Fibroblast of skin of right quadriceps (primary cell): ENCODE data around the gene CAPS.
"Not testable (repeated sequence)": the region's sequence is repeated elsewhere in the genome, so short reads cannot be mapped to it uniquely, and the experiment has no call there.

Experiments used
- DNase-seq: peaks from one replicate; pipeline ENCODE4 v3.0.0-alpha.2; 2013

The CAPS gene

DNA sequence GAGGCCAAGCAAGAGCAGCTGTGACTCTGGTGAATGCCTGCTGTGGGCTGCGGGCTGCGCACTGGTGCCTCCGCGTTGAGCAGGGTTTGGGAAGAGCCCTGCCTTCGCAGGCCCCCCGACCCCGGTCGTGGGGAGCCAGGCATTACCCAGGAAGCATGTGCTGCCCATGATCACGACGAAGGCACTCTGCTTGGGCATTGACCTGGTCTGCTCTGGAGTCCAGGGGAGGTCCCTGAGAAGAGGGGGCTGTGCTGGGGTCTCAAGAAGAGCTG, 44.7 kb downstream of the CAPS start:
- DNase-seq = no peak

GRCh38 chr19:5959260-5960004, 45.4 kb downstream of the CAPS start:
- DNase-seq = no peak

DNA sequence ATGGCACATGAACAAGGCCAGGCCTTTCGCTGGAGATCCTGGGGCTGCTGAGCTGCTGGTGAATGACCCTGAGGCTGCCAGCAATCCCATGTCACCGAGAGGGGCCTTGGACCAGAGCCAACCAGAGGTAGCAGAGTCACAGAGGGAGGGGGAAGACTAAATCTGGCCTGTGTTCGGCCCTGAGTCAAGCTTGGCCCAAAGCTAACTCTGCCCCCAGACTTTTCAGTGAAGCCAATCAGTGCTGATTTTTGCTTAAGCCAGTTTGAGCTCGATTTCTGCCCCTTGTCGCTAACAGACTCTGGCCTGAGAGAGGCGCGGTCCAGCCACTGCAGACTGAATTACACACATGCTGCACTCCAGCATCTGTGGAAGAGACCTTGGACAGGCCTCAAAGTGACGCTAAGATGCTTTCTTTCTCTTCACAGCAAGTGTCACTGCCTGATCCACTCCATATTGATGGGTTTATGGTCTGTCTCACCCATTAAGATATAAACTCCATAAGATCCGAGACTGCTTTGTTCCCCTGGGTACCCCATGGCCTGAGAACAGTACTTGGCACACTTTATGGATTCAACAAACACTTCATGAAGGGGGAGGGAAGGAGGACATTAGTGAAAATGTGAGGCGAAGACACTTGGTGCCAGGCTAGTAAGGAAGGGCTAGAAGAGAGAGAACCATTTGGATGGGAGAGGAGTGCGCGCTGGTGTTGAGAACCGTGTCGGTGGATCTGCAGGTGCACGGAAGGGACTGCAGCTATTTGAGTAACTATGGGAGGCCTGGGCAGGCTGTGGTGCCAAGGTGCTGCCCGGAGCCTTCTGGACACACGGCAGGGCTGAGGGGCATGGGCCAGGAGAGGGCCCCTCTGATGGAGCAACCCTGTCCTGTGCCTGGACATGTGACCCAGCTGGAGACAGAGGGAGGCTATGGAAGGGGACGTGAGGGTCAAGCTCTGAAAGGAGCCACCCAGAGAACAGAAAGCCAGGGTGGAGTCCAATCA, 46.2 kb downstream of the CAPS start:
- no peak for DNase-seq

DNA sequence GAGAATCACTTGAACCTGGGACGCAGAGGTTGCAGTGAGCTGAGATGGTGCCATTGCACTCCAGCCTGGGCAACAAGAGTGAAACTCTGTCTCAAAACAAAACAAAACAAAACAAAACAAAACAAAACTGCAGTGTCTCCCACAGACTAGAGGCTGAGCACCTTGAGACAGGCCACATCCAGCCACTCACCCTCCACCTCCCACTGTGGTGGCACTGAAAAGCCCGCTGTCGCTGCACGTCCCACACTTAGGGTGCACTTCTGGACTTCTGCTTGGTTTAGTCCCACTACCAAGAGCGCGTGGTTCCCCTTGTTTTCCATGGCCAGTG, 47.6 kb downstream of the CAPS start:
- not testable (repeated sequence) for DNase-seq

DNA sequence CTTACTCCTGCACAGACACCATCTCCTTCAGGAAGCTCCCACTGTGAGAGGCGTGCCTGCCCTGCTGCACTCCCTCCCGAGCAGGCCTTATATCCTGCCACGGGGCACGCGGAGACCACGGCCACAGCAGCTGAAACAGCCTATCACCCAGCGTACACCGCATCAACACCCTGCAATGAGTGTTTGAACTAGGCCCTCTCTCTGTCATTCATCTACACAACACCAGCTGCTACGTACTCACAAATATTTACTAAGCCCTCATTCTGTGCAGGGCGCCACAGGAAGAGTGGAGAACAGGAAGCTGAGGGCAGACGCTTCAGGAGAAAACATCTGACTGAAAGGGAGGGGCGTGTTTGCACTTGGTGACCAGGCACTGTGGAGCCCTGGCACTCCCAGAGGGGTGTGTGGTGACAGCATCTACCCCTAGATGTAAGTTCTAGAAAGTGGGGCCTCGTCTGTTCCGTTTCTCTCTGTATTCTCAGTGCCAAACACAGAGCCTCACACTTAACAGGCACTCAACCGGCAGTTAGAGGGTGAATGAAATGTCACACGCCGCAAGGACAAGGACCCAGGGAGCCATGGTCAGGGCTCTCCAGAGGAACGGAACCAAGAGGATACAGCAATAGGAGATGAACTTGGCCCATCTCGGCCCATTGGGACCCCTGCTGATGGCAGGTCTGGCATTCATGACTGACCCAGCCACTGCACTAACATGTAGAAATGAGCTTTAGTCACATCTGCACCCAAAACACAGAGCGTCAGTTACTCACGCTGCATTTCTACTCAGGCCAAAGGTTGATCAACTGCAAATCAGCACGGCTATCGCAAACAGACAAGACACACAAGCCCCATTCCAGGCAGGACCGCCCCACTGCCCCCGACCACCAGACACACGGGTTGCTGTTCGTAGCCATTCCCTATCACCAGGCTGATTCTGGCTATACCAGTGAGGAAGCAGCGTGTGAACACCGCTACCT, 48.2 kb downstream of the CAPS start:
- DNase-seq = peak; percentile 52

DNA sequence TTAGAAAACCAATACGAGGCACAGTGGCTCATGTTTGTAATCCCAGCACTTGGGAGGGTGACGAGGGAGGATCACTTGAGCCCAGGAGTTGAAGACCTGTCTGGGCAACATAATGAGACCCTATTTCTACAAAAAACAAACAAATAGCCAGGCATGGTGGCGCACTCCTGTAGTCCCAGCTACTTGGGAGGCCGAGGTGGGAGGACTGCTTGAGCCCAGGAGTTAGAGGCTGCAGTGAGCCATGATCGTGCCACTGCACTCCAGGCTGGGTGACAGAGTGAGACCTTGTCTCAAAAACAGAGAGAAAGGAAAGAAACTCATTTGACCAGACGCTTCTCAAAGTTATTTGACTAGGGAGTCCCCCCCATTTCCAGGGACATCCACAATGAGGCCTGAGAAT, 49.2 kb downstream of the CAPS start:
- not testable (repeated sequence) for DNase-seq

DNA sequence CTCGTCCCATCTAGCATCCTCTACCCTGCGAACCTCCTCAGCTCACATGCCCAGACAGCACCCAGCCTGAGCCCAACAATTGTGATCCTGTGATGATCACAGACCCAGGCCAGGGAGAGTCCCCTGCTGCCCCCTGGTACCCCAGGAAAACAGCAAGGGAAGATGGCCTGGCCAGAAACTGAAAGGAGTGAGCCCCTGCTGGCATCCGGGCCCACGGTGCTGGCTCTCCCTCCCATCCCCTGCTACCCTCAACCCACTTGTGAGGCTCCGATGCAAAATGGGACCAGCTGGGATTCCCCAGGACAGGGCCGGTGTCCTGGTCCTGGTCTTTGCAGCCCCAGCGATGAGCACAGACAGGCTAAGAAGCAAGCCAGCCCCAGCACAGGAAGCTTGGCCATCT, 49.8 kb downstream of the CAPS start:
- DNase-seq = no peak

- DNase-seq = no peak
Measured at GRCh38 chr19:5964816-5965565, 50.9 kb downstream of the CAPS start.
